Heart left ventricle (tissue), 16 donors: ENCODE results near the gene BCKDHB. TPM values are rescaled to one million over a fixed set of nuclear protein-coding genes. Genes with fewer than 3 reads are reported as not detected.
A peak's percentile ranks its signal among the peaks of the same experiment; 100 is the strongest.

Experiments
- ATAC-seq, 4 donors: fragments of 200-7000 bp; cut with Tn5 transposase; one replicate each; pipeline ENCODE4 v1.9.1; 2020 to 2022; ENCODE audit warnings: moderate library complexity in 4 of 4, mild to moderate bottlenecking in 3 of 4, moderate number of reproducible peaks in 1 of 4
- DNase-seq, 5 donors: peaks; one replicate each; pipeline ENCODE4 v3.0.0-alpha.2; 2020
- H3K27ac ChIP-seq, 12 donors: fragments of 200-600 bp; sonication (generic) in 4 of 12; one replicate each; pipeline versions ENCODE4 v1.5.0 to v1.8.0; 2016 to 2022; ENCODE audit warnings: mild to moderate bottlenecking in 2 of 12
- H3K27me3 ChIP-seq, 9 donors: fragments of 200-600 bp; sonication (generic) in 2 of 9; one replicate each; pipeline versions ENCODE4 v1.5.1 to v1.8.0; 2016 to 2022; ENCODE audit warnings: mild to moderate bottlenecking in 3 of 9
- H3K36me3 ChIP-seq, 9 donors: fragments of 200-600 bp; sonication (generic) in 2 of 9; one replicate each; pipeline versions ENCODE4 v1.5.0 to v1.8.0; 2018 to 2022; ENCODE audit warnings: mild to moderate bottlenecking in 2 of 9
- H3K4me1 ChIP-seq, 12 donors: fragments of 200-600 bp; sonication (generic) in 4 of 12; one replicate each; pipeline versions ENCODE4 v1.5.0 to v1.8.0; 2016 to 2022; ENCODE audit warnings: mild to moderate bottlenecking in 3 of 12
- H3K4me3 ChIP-seq, 12 donors: fragments of 200-600 bp; sonication (generic) in 4 of 12; one replicate each; pipeline versions ENCODE4 v1.5.0 to v1.8.0; 2017 to 2022; ENCODE audit warnings: mild to moderate bottlenecking in 9 of 12, moderate library complexity in 4 of 12
- H3K9me3 ChIP-seq, 12 donors: fragments of 200-600 bp; sonication (generic) in 4 of 12; one replicate each; pipeline versions ENCODE4 v1.5.0 to v1.8.0; 2016 to 2022; ENCODE audit warnings: mild to moderate bottlenecking in 1 of 12
- CTCF ChIP-seq, 12 donors: fragments of 200-600 bp; sonication (generic) in 4 of 12; IDR thresholded peaks; one replicate each; pipeline versions ENCODE4 v1.5.0 to v1.8.0; 2018 to 2022; ENCODE audit warnings: antibody characterized with exemption in 12 of 12, mild to moderate bottlenecking in 5 of 12
- POLR2A ChIP-seq, 2 donors: fragments of 450-650 bp; IDR thresholded peaks; one replicate each; pipeline ENCODE4 v1.6.1; 2017; ENCODE audit warnings: antibody characterized with exemption in 2 of 2, mild to moderate bottlenecking in 2 of 2, moderate library complexity in 2 of 2
- WGBS, 4 donors: extraction: QIAGEN DNeasy Blood & Tissue Kit in 2 of 4; methylation state at CpG; one replicate each; pipeline versions ENCODE4 v1.1.5 to v1.1.7; 2013 to 2018; 5-methylcytosine and 5-hydroxymethylcytosine counted together
- intact Hi-C, 10 donors: fragments of 100-400 bp; cut with DNase I; formaldehyde crosslinking; loops; one replicate each; pipeline versions ENCODE4 v1.11.1 to v1.14.2; 2022
- polyA plus RNA-seq, 2 donors: library from polyadenylated mRNA; stranded (reverse); fragments of 200-250 nt; gene quantifications; one replicate each; pipeline ENCODE4 v1.2.3, GENCODE V29; 2013
- total RNA-seq, 9 donors: library from RNA; depleted of rRNA in 2 of 9; stranded (reverse); fragments of >200 nt in 2 of 9; fragmentation: NEBNext Ultra II Directional in 3 of 9; extraction: Animal tissue kit (Norgen Biotek cat#: 25700) in 3 of 9; gene quantifications; one replicate each; pipeline versions ENCODE4 v1.1.0 to v1.2.4, GENCODE V29; 2016 to 2023
- donor health status: ischemic (EF 13 %, LVEDD 7.1; RV severe dilation, severe dysfunction).
- donor health status: healthy with polysubstance abuse.
- donor health status: DM: no; HTN: yes; CAD: no.
- donor health status: DM: no; HTN: no; CAD: no.
- donor health status: ischemic (EF 25% LVEDD 6.9; RV normal size, moderate dysfunction).
- donor health status: ischemic (EF 25% LVEDD 5.7; RV mildly dilated, moderate dysfunction).
- donor health status: healthy.
- donor health status: DM: yes; HTN: yes; CAD: no.
- donor health status: ischemic (EF 35%, LVEDD 5.7; RV mildly dilated, moderate dysfunction).
- donor health status: nonischemic (EF 11% LVEDD 7.7; RV severe dilation, severe dysfunction).
- donor health status: DM: yes; HTN: yes; CAD: no.
- donor health status: PGD.
- donor health status: ischemic (EF 29% LVEDD 5.4; RV normal size, mild dysfunction).
- donor health status: nonischemic (EF 23%, LVEDD 6.1; RV moderate dilation, normal function).

Gene BCKDHB
- total and polyA plus RNA-seq, 11 donors, result 10.1 to 41.9 (median 27.6) TPM

- Histone ChIP-seq H3K4me1 (no peaks in the 10 kb centered on the region), H3K36me3 (no peaks in the 10 kb centered on the region), H3K4me3 (no peak overlapping the region), H3K27me3 (no peaks in the 10 kb centered on the region), H3K9me3 (no peaks in the 10 kb centered on the region), H3K27ac (no peak overlapping the region)
- intact Hi-C loops, result loop anchor here in 1 of 10 donors (10.0 kb wide), 1 partner anchor 107 kb away; no protein-coding TSS in a partner anchor
- ATAC-seq, result no peak
- 84 to 90% (median 88%) methylated on average over 2 of the region's 2 CpGs for WGBS, 4 donors
- no peak for DNase-seq
- no peak for TF ChIP-seq CTCF (IDR thresholded peaks at IDR 0.05)
- TF ChIP-seq POLR2A (IDR thresholded peaks at IDR 0.05), result no peak
These were observed 121.2 kb downstream of the BCKDHB start for GRCh38 chr6:80227545-80228105.

- Histone ChIP-seq H3K27me3 (no peaks in the 10 kb centered on the region), H3K4me1 (peaks cover 0 to 12% (median 0%) of the 10 kb centered on the region in 12 donors), H3K27ac (no peak overlapping the region), H3K4me3 (no peak overlapping the region), H3K9me3 (no peaks in the 10 kb centered on the region), H3K36me3 (no peaks in the 10 kb centered on the region)
- 59 to 70% (median 63%) methylated on average over 1 of the region's 1 CpG for WGBS, 4 donors
- no peak for DNase-seq
- ATAC-seq, result no peak
- intact Hi-C loops, result no loop called here
- no peak for TF ChIP-seq CTCF (IDR thresholded peaks at IDR 0.05)
- TF ChIP-seq POLR2A (IDR thresholded peaks at IDR 0.05), result no peak
These were observed 126.8 kb downstream of the BCKDHB start for GRCh38 chr6:80233262-80233661.

GRCh38 chr6:80233958-80234357 lies 127.5 kb downstream of the BCKDHB start:
- ATAC-seq (peak in 1 of 4 donors; percentile 22), DNase-seq (no peak)
- intact Hi-C loops, result no loop called here
- Histone ChIP-seq H3K27ac (no peak overlapping the region), H3K36me3 (no peaks in the 10 kb centered on the region), H3K9me3 (peaks cover 0 to 5% (median 0%) of the 10 kb centered on the region in 12 donors), H3K27me3 (no peaks in the 10 kb centered on the region), H3K4me1 (peaks cover 0 to 12% (median 0%) of the 10 kb centered on the region in 12 donors), H3K4me3 (no peak overlapping the region)
- TF ChIP-seq CTCF (IDR thresholded peaks at IDR 0.05) (no peak), POLR2A (IDR thresholded peaks at IDR 0.05) (no peak)
- WGBS, 4 donors, result 78 to 88% (median 84%) methylated on average over 5 of the region's 5 CpGs

GRCh38 chr6:80234401-80234800 lies 127.9 kb downstream of the BCKDHB start:
- WGBS, 4 donors, result 55% methylated on average over 2 of the region's 2 CpGs
- ATAC-seq, result no peak

More at GRCh38 chr6:80234401-80234800, 127.9 kb downstream of the BCKDHB start:
- intact Hi-C loops, result no loop called here
- DNase-seq, result no peak
- Histone ChIP-seq H3K36me3 (no peaks in the 10 kb centered on the region), H3K4me1 (peaks cover 0 to 12% (median 0%) of the 10 kb centered on the region in 12 donors), H3K27ac (no peak overlapping the region), H3K4me3 (no peak overlapping the region), H3K27me3 (no peaks in the 10 kb centered on the region), H3K9me3 (peaks cover 0 to 6% (median 0%) of the 10 kb centered on the region in 12 donors)
- TF ChIP-seq POLR2A (IDR thresholded peaks at IDR 0.05), result no peak
- no peak for TF ChIP-seq CTCF (IDR thresholded peaks at IDR 0.05)
